HCT116 (cell line): ENCODE data around the gene FER.

Experiments used
- ATF3 ChIP-seq: IDR thresholded peaks from 2 replicates; pipeline ENCODE4 v1.6.1; 2012
- ELF1 ChIP-seq: IDR thresholded peaks from 2 replicates; pipeline ENCODE4 v1.6.1; 2012; ENCODE audit warnings: low read depth, borderline replicate concordance
- EZH2 ChIP-seq: fragments of 200-600 bp; sonication (generic); IDR thresholded peaks from 2 replicates; pipeline ENCODE4 v1.6.1; 2017; ENCODE audit warnings: antibody characterized with exemption, mixed run types
- EZH2phosphoT487 ChIP-seq: fragments of 200-600 bp; IDR thresholded peaks from 2 replicates; pipeline ENCODE4 v1.6.1; 2018; ENCODE audit warnings: antibody characterized with exemption, borderline replicate concordance
- JUND ChIP-seq: IDR thresholded peaks from 2 replicates; pipeline ENCODE4 v1.6.1; 2012
- POLR2A ChIP-seq: IDR thresholded peaks from 2 replicates; pipeline ENCODE4 v1.7.0; 2011; ENCODE audit warnings: borderline replicate concordance; ENCODE audit not compliant: insufficient read depth, insufficient read length; ENCODE audit errors: extremely low read depth
- RAD21 ChIP-seq: IDR thresholded peaks from 2 replicates; pipeline ENCODE4 v1.6.1; 2012; ENCODE audit warnings: low read depth, mild to moderate bottlenecking
- SIN3A ChIP-seq: IDR thresholded peaks from 2 replicates; pipeline ENCODE4 v1.6.1; 2012; ENCODE audit warnings: low read depth
- SRF ChIP-seq: IDR thresholded peaks from 2 replicates; pipeline ENCODE4 v1.6.1; 2012; ENCODE audit warnings: low read depth
- TCF7L2 ChIP-seq: IDR thresholded peaks from 2 replicates; pipeline ENCODE4 v1.7.0; 2011; ENCODE audit warnings: borderline replicate concordance, inconsistent platforms; ENCODE audit not compliant: insufficient read depth, insufficient read length; ENCODE audit errors: extremely low read depth
- ZNF274 ChIP-seq: fragments of 200-500 bp; sonication (Bioruptor generic); IDR thresholded peaks from 2 replicates; pipeline ENCODE4 v1.6.1; 2014; ENCODE audit warnings: mild to moderate bottlenecking, low read depth, low read length, inconsistent platforms
- TF ChIP-seq, protein P1 (sequence below), 3 experiments: fragments of 200-600 bp in 1 of 3; sonication (generic) in 1 of 3; IDR thresholded peaks in 2 of 3; conservative IDR thresholded peaks in 1 of 3; 2 replicates each; pipeline ENCODE4 v1.5.1; 2012 to 2017; ENCODE audit warnings: low read depth in 2 of 3, low read length in 2 of 3, antibody characterized with exemption in 1 of 3, borderline replicate concordance in 1 of 3, control low read depth in 1 of 3, mild to moderate bottlenecking in 1 of 3, mixed read lengths in 1 of 3, mixed run types in 1 of 3, moderate library complexity in 1 of 3; ENCODE audit not compliant: insufficient read depth in 1 of 3
- TF ChIP-seq, protein P2 (sequence below): IDR thresholded peaks from 2 replicates; pipeline ENCODE4 v1.6.1; 2012; ENCODE audit warnings: low read depth

GRCh38 chr5:109089191-109089590 lies 341.5 kb downstream of the FER start:
- TF ChIP-seq ELF1 (no peak), EZH2phosphoT487 (no peak), SIN3A (no peak), POLR2A (no peak), EZH2 (no peak), ZNF274 (no peak), TCF7L2 (no peak), SRF (no peak), RAD21 (no peak), ATF3 (no peak), JUND (no peak)
- TF ChIP-seq, protein P1, sequence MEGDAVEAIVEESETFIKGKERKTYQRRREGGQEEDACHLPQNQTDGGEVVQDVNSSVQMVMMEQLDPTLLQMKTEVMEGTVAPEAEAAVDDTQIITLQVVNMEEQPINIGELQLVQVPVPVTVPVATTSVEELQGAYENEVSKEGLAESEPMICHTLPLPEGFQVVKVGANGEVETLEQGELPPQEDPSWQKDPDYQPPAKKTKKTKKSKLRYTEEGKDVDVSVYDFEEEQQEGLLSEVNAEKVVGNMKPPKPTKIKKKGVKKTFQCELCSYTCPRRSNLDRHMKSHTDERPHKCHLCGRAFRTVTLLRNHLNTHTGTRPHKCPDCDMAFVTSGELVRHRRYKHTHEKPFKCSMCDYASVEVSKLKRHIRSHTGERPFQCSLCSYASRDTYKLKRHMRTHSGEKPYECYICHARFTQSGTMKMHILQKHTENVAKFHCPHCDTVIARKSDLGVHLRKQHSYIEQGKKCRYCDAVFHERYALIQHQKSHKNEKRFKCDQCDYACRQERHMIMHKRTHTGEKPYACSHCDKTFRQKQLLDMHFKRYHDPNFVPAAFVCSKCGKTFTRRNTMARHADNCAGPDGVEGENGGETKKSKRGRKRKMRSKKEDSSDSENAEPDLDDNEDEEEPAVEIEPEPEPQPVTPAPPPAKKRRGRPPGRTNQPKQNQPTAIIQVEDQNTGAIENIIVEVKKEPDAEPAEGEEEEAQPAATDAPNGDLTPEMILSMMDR (IDR thresholded peaks at IDR 0.05 in 2 of 3, conservative IDR thresholded peaks at IDR 0.05 in 1 of 3; ENCODE audit: borderline replicate concordance in 1 of 3, insufficient read depth in 1 of 3, low read depth in 2 of 3, low read length in 2 of 3) = no peak
- TF ChIP-seq, protein P2, sequence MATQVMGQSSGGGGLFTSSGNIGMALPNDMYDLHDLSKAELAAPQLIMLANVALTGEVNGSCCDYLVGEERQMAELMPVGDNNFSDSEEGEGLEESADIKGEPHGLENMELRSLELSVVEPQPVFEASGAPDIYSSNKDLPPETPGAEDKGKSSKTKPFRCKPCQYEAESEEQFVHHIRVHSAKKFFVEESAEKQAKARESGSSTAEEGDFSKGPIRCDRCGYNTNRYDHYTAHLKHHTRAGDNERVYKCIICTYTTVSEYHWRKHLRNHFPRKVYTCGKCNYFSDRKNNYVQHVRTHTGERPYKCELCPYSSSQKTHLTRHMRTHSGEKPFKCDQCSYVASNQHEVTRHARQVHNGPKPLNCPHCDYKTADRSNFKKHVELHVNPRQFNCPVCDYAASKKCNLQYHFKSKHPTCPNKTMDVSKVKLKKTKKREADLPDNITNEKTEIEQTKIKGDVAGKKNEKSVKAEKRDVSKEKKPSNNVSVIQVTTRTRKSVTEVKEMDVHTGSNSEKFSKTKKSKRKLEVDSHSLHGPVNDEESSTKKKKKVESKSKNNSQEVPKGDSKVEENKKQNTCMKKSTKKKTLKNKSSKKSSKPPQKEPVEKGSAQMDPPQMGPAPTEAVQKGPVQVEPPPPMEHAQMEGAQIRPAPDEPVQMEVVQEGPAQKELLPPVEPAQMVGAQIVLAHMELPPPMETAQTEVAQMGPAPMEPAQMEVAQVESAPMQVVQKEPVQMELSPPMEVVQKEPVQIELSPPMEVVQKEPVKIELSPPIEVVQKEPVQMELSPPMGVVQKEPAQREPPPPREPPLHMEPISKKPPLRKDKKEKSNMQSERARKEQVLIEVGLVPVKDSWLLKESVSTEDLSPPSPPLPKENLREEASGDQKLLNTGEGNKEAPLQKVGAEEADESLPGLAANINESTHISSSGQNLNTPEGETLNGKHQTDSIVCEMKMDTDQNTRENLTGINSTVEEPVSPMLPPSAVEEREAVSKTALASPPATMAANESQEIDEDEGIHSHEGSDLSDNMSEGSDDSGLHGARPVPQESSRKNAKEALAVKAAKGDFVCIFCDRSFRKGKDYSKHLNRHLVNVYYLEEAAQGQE = no peak
